A549 (cell line): ENCODE data around the gene KLRC3.
"Not testable (repeated sequence)": the region's sequence is repeated elsewhere in the genome, so short reads cannot be mapped to it uniquely, and the experiment has no call there.

ENCODE experiments used
- ATOH8 ChIP-seq: fragments of 250-450 bp; sonication (Bioruptor Pico); IDR thresholded peaks from 2 replicates; pipeline ENCODE4 v1.5.0; 2020; ENCODE audit warnings: low read depth, mild to moderate bottlenecking, moderate library complexity
- CHD4 ChIP-seq: fragments of 200-600 bp; sonication (generic); IDR thresholded peaks from 2 replicates; pipeline ENCODE4 v1.6.1; 2016; ENCODE audit warnings: antibody characterized with exemption, mild to moderate bottlenecking, borderline replicate concordance
- JUNB ChIP-seq: fragments of >200 bp; sonication (Bioruptor Twin); formaldehyde crosslinking; IDR thresholded peaks from 2 replicates; pipeline ENCODE4 v1.6.1; 2016
- MAX ChIP-seq: IDR thresholded peaks from 2 replicates; pipeline ENCODE4 v1.6.1; 2012
- PHF8 ChIP-seq: fragments of 200-600 bp; sonication (generic); IDR thresholded peaks from 2 replicates; pipeline ENCODE4 v1.6.1; 2016; ENCODE audit warnings: low read depth, mild to moderate bottlenecking, antibody characterized with exemption, moderate library complexity, borderline replicate concordance
- TP53 ChIP-seq: fragments of 250-450 bp; sonication (Bioruptor Pico); IDR thresholded peaks from 2 replicates; pipeline ENCODE4 v1.5.0; 2021; ENCODE audit warnings: mild to moderate bottlenecking, moderate library complexity
- ZC3H11A ChIP-seq: fragments of 450-650 bp; IDR thresholded peaks from 2 replicates; pipeline ENCODE4 v1.6.1; 2014; ENCODE audit warnings: antibody characterized with exemption, mild to moderate bottlenecking
- TF ChIP-seq, protein P1 (sequence below): fragments of >200 bp; sonication (Bioruptor Twin); formaldehyde crosslinking; IDR thresholded peaks from 3 replicates; pipeline ENCODE4 v1.5.1; 2016

DNA sequence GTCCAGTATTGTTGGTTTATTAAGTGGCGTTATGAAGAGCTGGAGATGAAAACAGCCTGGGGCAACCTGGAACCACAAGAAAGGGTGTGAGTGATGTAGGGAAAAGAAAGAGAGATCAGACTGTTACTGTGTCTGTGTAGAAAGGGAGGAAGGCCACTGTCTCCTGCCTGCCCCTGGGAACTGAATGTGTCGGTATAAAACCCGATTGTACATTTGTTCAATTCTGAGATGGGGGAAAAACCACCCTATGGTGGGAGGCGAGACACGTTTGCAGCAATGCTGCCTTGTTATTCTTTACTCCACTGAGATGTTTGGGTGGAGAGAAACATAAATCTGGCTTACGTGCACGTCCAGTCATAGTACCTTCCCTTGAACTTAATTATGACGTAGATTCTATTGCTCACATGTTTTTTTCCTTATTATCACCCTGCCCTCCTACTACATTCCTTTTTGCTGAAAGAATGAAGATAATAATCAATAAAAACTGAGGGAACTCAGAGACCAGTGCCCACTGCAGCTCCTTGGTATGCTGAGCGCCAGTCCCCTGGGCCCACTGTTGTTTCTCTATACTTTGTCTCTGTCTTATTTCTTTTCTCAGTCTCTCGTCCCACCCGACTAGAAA is 25.8 kb downstream of the KLRC3 start:
- TF ChIP-seq, protein P1, sequence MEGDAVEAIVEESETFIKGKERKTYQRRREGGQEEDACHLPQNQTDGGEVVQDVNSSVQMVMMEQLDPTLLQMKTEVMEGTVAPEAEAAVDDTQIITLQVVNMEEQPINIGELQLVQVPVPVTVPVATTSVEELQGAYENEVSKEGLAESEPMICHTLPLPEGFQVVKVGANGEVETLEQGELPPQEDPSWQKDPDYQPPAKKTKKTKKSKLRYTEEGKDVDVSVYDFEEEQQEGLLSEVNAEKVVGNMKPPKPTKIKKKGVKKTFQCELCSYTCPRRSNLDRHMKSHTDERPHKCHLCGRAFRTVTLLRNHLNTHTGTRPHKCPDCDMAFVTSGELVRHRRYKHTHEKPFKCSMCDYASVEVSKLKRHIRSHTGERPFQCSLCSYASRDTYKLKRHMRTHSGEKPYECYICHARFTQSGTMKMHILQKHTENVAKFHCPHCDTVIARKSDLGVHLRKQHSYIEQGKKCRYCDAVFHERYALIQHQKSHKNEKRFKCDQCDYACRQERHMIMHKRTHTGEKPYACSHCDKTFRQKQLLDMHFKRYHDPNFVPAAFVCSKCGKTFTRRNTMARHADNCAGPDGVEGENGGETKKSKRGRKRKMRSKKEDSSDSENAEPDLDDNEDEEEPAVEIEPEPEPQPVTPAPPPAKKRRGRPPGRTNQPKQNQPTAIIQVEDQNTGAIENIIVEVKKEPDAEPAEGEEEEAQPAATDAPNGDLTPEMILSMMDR = not testable (repeated sequence)
- TF ChIP-seq PHF8; ATOH8 (CRISPR knock-in tag); TP53; ZC3H11A; JUNB; MAX; CHD4: not testable (repeated sequence)
